Measurements from ENCODE around the gene CNTN6.

Gene CNTN6

GRCh38 chr3:1421577-1421976, 328.8 kb downstream of the CNTN6 start:
- DNase-seq (ENCODE audit: low read depth in 3 of 3) = no peak

DNA sequence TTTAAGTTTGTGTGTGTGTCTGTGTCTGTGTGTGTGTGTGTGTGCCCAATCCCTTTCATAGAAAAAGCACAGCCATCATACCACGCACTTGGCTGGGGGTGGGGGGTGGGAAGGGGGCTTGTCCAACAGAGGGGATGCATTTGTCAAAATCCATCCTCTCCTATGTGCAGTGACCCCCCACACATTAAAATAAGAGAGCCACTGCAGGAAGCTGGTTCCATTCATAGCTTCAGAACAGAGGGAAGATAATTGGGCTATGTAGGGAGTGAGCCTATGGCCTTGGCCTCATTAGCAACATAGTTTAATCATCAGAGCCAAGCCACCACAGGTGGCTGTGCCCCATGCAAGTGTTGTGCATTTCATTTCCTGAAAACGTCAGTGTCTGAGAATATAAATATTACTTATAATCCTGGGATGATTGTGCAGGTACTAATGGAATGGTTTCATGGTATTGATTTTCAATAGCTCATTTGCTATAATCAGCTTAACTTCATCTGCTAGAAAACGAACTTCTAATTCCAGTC, 330.8 kb downstream of the CNTN6 start:
- DNase-seq (ENCODE audit: low read depth in 3 of 3) = no peak

- DNase-seq (ENCODE audit: low read depth in 3 of 3) = no peak
Observed at GRCh38 chr3:1439395-1439794, 346.6 kb downstream of the CNTN6 start.

DNA sequence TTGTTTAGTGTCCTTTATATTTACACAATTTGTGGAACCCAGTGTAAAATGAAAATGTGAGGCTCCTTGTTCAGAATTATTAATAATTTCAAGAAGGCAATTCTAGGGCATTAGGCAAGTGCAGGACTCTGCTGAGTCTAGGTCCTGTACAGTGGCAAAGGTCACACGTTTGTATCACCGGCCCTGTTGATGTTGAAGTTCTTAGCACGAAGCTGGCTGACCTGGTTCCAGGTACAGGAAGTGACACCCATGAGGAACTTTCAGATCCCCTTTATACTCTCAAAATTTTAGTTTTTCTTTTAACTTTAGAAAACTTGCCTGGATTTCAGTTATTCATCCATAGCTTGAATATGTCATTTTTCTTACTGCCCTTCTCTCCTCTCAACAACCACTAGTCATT, 349.4 kb downstream of the CNTN6 start:
- no peak for DNase-seq (ENCODE audit: low read depth in 3 of 3)

GRCh38 chr3:1444195-1444594, 351.4 kb downstream of the CNTN6 start:
- no peak for DNase-seq (ENCODE audit: low read depth in 3 of 3)

- no peak for DNase-seq (ENCODE audit: low read depth in 3 of 3)
Observed at GRCh38 chr3:1446531-1446930, 353.7 kb downstream of the CNTN6 start.

DNA sequence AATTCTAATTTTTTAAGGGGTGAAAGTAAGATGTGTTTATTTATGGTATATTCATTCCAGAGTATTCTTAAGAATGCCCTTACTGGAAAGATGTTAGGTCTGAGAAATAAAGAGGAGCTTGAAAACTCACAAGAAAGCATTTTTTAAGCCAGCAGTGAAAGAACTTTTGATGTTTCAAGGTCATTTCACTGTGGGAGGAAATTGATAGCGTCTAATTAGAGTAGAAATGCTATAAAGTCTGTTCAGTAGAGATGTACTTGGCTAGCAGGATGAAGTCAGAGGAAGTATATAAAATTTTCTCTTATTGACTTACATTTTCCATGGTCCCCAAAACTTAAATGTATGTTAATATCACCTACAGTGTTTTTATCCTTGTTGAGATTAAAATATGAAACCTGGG, 354.6 kb downstream of the CNTN6 start:
- no peak for DNase-seq (ENCODE audit: low read depth in 3 of 3)

GRCh38 chr3:1448443-1448842, 355.6 kb downstream of the CNTN6 start:
- DNase-seq (ENCODE audit: low read depth in 3 of 3) = no peak

All from stimulated activated CD4-positive, alpha-beta T cell treated with anti-CD3 and anti-CD28 coated beads, TNF-alpha, amount 100 ng/mL, for 4 hours (primary cell).